Kidney glomerular epithelial cell (primary cell): ENCODE measurements around the gene CLDN2.
"Not testable (repeated sequence)": the region's sequence is repeated elsewhere in the genome, so short reads cannot be mapped to it uniquely, and the experiment has no call there.

Source experiments
- DNase-seq: peaks from one replicate; lab custom pipeline; 2025; lab: John Stamatoyannopoulos, UW

The CLDN2 gene

DNA sequence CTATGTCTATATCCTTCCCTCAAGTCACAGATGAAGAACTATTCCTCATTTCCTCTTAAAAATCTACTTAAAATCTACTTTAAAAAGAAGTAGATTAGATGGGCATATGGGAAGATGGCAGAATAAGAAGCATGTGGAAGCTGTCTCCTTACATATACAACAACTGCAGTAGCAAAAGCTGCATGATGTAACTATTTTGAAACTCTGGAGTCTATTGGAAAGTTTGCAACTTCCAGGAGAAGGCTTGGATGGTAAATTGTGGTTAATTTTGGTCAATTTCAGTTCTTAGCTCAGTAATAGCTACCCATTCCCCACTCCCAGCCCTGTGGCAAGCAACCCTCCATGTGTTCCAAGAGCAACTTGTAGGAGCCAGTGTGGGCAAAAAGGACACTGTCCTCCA, 42.9 kb downstream of the CLDN2 start:
- no peak for DNase-seq

GRCh38 chrX:106964290-106964689, 44.1 kb downstream of the CLDN2 start:
- DNase-seq = no peak

- not testable (repeated sequence) for DNase-seq
These were observed 46.3 kb downstream of the CLDN2 start for GRCh38 chrX:106966547-106966946.

DNA sequence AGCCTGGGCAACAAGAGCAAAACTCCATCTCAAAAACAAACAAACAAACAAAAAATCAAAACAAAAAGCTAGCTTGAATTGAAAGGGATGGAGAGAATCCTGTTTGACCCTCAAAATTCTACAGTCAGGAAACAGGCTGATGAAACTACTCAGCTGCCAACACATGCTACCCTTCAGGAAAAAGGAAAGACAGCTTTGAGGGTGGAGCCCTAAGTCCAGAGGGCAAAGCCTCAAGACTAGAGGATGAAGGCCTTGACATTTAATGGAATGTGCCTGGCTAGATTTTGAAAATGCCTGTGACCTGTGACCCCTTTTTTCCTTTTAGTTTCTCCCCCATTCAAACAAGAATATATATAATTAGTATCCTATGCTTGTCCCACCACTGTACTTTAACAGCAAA, 52.7 kb downstream of the CLDN2 start:
- DNase-seq = no peak

DNA sequence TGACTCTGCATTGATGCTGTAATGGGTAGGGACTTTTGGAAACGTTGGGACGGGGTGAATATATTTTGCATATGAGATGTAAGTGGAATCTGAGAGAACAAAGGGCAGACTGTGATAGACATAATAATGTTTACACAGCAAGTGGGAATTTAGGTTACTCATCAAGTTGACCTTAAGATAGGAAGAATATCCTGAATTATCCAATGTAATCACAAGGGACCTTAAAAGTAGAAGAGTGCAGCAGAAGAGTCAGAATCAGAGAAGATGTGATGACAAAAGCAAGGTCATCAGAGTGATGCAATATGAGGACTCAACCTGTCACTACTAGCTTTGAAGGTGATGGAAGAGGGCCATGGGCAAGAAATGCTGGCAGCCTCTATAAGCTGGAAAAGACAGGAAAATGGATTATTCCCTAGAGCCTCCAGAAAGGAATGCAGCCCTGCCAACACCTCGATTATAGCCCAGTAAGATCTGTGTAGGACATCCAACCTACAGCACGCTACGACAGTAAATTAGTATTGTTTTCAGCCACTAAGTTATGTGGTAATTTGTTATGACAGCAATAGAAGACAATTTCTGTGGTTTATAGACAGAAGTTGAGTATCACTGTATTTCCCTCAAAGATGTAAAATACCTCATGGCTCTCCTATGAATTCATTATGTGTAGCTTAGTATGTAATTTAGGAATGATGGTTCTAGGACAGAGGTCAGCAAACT, 53.4 kb downstream of the CLDN2 start:
- no peak for DNase-seq

DNA sequence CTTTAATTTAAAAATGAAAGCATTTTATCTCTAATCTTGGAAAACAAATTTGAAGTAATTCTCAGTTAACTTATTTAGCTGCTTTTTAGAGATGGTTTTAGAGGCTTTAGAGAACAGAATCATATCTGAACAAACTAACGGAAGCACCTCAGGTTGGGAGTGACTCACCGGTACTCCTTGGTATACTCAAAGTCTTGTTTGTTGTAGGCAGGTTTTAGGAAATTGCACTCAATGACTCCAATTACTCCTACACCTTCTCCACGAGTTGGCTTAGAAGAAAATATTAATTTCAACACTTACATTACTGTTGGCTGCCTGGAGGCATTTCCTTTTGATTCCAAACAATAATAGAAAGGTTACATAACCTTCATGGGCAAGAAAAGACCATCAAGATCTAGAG, 56.2 kb downstream of the CLDN2 start:
- DNase-seq = no peak
